Measurements from ENCODE around the gene ELL.

DNA sequence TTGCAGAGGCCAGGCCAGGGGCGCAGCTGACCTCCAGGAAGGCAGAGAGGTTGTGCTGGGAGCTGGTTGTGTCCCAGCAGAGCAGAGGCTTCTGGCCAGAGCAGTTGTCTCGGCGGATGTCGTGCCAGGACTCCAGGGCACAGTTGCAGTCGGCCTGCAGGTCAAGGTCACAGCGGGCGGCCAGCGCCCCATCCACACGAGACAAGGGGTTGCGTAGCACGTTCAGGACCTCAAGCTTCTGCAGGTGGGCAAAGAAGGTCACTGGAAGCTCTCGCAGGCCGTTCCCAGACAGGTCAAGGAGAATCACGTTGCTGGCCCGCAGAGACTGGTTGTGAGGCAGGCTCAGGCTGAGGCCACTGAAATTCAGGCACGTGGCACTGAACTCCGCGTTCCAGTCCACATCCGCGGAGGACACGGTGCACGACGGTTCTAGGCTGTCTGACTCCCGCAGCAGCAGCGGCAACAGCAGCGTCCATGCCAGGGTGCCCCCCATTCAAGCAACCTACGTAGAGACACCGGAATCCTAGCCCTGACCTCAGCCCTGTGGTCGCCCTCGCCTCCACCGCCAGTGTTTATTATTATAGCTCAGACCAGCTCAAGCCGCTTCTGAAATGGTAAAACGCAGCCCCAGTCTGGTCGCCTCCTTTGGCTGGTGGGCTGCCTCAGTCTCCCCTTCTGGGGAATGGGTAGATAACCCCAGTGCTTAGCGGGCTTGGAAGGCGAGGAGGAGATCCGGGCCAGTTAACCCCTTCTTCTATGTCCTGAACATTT is 125.2 kb downstream of the ELL start:
- TF ChIP-seq YY1 (IDR thresholded peaks at IDR 0.05; ENCODE audit: insufficient read depth, insufficient read length) (no peak), ZNF274 (IDR thresholded peaks at IDR 0.05; ENCODE audit: low read depth, low read length) (no peak)
